Regular cardiac myocyte (primary cell): ENCODE data around the gene RASL10B. TPM values are rescaled to one million over a fixed set of nuclear protein-coding genes. Genes with fewer than 3 reads are reported as not detected.

Experiments
- total RNA-seq: library from RNA; depleted of rRNA; stranded (reverse); fragments of >200 nt; gene quantifications from 2 replicates; pipeline ENCODE4 v1.2.3, GENCODE V29; 2014

The RASL10B gene
- 1.2 and 3.9 TPM in 2 replicates for total RNA-seq

GRCh38 chr17:35731239-35731916 lies at the start of gene RASL10B:
TSS of gene RASL10B (plus strand) at chr17:35731639. CDS start at chr17:35735185, 3,546 bp downstream.

GRCh38 chr17:35752945-35753764 lies 21.7 kb downstream of the RASL10B start, which contains the start of gene GAS2L2:
TSS of gene GAS2L2 (minus strand) at chr17:35753239. CDS start at chr17:35752850, 389 bp downstream.

GRCh38 chr17:35760587-35760986 lies 29.1 kb downstream of the RASL10B start, which contains the start of gene C17orf50:
TSS of gene C17orf50 (plus strand) at chr17:35760887. CDS start at chr17:35760942, 55 bp downstream.

Other genes with a start within 250 kb of the RASL10B start
- under 0.01 and 0.19 TPM in 2 replicates for gene SLFN12L, start 194.0 kb upstream of the RASL10B start, total RNA-seq
- not detected in 2 replicates for gene SLFN14, start 170.8 kb upstream of the RASL10B start, total RNA-seq
- 4.4 and 5.4 TPM in 2 replicates for gene PEX12, start 153.1 kb upstream of the RASL10B start, total RNA-seq
- 57.2 and 58.9 TPM in 2 replicates for gene AP2B1, start 144.3 kb upstream of the RASL10B start, total RNA-seq
- gene GAS2L2, start 21.6 kb downstream of the RASL10B start, total RNA-seq: 0.28 TPM in 1 of 2 replicates, not detected in the other
- not detected in 2 replicates for gene C17orf50, start 29.2 kb downstream of the RASL10B start, total RNA-seq
- gene MMP28, start 64.0 kb downstream of the RASL10B start, total RNA-seq: 0.28 and 0.38 TPM in 2 replicates
- 44.5 and 62.1 TPM in 2 replicates for gene TAF15, start 77.8 kb downstream of the RASL10B start, total RNA-seq
- not detected in 2 replicates for gene HEATR9, start 137.3 kb downstream of the RASL10B start, total RNA-seq
- gene CCL5, start 148.7 kb downstream of the RASL10B start, total RNA-seq: 0.28 TPM in 1 of 2 replicates, not detected in the other
- gene RDM1, start 199.1 kb downstream of the RASL10B start, total RNA-seq: 0.28 and 1.3 TPM in 2 replicates
- gene LYZL6, start 212.1 kb downstream of the RASL10B start, total RNA-seq: not detected in 2 replicates
- gene CCL16, start 249.9 kb downstream of the RASL10B start, total RNA-seq: not detected in 2 replicates